ENCODE data around the gene AIFM1.

The AIFM1 gene

GRCh38 chrX:130139474-130140201 is 26.0 kb downstream of the AIFM1 start:
- no peak for DNase-seq
- intact Hi-C loops (cut with DNase I; ENCODE audit: low total_unique reads) = no loop called here
- Histone ChIP-seq H3K4me3 (no peak overlapping the region), H3K36me3 (peaks cover 8 to 67% (median 17%) of the 10 kb centered on the region in 3 donors), H3K9me3 (no peaks in the 10 kb centered on the region), H3K27ac (no peak overlapping the region), H3K27me3 (no peaks in the 10 kb centered on the region), H3K4me1 (no peaks in the 10 kb centered on the region)
- TF ChIP-seq, protein P1, sequence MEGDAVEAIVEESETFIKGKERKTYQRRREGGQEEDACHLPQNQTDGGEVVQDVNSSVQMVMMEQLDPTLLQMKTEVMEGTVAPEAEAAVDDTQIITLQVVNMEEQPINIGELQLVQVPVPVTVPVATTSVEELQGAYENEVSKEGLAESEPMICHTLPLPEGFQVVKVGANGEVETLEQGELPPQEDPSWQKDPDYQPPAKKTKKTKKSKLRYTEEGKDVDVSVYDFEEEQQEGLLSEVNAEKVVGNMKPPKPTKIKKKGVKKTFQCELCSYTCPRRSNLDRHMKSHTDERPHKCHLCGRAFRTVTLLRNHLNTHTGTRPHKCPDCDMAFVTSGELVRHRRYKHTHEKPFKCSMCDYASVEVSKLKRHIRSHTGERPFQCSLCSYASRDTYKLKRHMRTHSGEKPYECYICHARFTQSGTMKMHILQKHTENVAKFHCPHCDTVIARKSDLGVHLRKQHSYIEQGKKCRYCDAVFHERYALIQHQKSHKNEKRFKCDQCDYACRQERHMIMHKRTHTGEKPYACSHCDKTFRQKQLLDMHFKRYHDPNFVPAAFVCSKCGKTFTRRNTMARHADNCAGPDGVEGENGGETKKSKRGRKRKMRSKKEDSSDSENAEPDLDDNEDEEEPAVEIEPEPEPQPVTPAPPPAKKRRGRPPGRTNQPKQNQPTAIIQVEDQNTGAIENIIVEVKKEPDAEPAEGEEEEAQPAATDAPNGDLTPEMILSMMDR (IDR thresholded peaks at IDR 0.05) = no peak

DNA sequence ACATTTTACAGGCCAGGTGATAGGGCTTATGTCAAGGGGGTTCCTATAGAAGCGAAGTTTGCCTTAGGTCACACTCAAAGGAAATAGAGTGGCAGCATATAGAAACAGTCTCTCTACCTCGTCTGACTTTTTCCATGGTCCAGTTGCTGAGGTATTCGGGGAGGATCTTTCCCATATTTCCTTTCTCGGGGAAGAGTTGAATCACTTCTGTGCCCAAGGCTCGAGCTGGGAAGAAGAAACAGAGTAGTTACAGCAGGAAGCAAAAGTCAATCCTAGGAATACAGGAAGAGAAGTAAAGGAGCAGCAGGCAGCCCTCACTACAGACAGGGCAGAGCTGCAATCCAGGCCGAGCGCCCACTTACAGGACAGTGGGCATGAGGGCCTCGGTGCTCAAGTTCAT is 28.7 kb downstream of the AIFM1 start:
- intact Hi-C loops (cut with DNase I; ENCODE audit: low total_unique reads) = no loop called here
- no peaks in the 10 kb centered on the region for H3K27me3 ChIP-seq
- H3K4me1 ChIP-seq = no peaks in the 10 kb centered on the region
- no peak overlapping the region for H3K4me3 ChIP-seq
- H3K9me3 ChIP-seq = no peaks in the 10 kb centered on the region
- DNase-seq = no peak
- TF ChIP-seq, protein P1 (IDR thresholded peaks at IDR 0.05) = no peak
- H3K36me3 ChIP-seq = peaks cover 8 to 67% (median 31%) of the 10 kb centered on the region in 3 donors
- no peak overlapping the region for H3K27ac ChIP-seq

- Histone ChIP-seq H3K27ac (no peak overlapping the region), H3K27me3 (no peaks in the 10 kb centered on the region), H3K9me3 (no peaks in the 10 kb centered on the region), H3K4me1 (no peaks in the 10 kb centered on the region), H3K4me3 (no peak overlapping the region), H3K36me3 (peaks cover 8 to 68% (median 34%) of the 10 kb centered on the region in 3 donors)
- no peak for DNase-seq
- TF ChIP-seq, protein P1 (IDR thresholded peaks at IDR 0.05) = no peak
- intact Hi-C loops (cut with DNase I; ENCODE audit: low total_unique reads) = no loop called here
Measured at GRCh38 chrX:130136496-130136895, 29.1 kb downstream of the AIFM1 start.

GRCh38 chrX:130130990-130131389 is 34.7 kb downstream of the AIFM1 start:
- no peaks in the 10 kb centered on the region for H3K9me3 ChIP-seq
- no peak for DNase-seq
- H3K4me1 ChIP-seq = no peaks in the 10 kb centered on the region
- H3K4me3 ChIP-seq = no peak overlapping the region
- TF ChIP-seq, protein P1 (IDR thresholded peaks at IDR 0.05) = no peak
- H3K27ac ChIP-seq = no peak overlapping the region
- peaks cover 0 to 59% (median 23%) of the 10 kb centered on the region in 3 donors for H3K36me3 ChIP-seq
- no peaks in the 10 kb centered on the region for H3K27me3 ChIP-seq
- intact Hi-C loops (cut with DNase I; ENCODE audit: low total_unique reads) = no loop called here

- intact Hi-C loops (cut with DNase I; ENCODE audit: low total_unique reads) = no loop called here
- H3K4me3 ChIP-seq = no peak overlapping the region
Measured at GRCh38 chrX:130125091-130125874, 40.4 kb downstream of the AIFM1 start.

More at GRCh38 chrX:130125091-130125874, 40.4 kb downstream of the AIFM1 start:
- H3K9me3 ChIP-seq = no peaks in the 10 kb centered on the region
- TF ChIP-seq, protein P1 (IDR thresholded peaks at IDR 0.05) = no peak
- peaks cover 0 to 19% (median 0%) of the 10 kb centered on the region in 3 donors for H3K36me3 ChIP-seq
- H3K27me3 ChIP-seq = no peaks in the 10 kb centered on the region
- DNase-seq = peak; percentile 76 to 79
- peaks cover 0 to 19% (median 11%) of the 10 kb centered on the region in 4 donors for H3K4me1 ChIP-seq
- H3K27ac ChIP-seq = peak overlapping the region; percentile 57 to 59
